K562 (cell line): ENCODE results near the gene ZNF480. TPM values are rescaled to one million over a fixed set of nuclear protein-coding genes. Genes with fewer than 3 reads are reported as not detected.

Experiments used
- ATAC-seq: fragments of 200-7000 bp; cut with Tn5 transposase; 3 replicates; pipeline ENCODE4 v1.9.1; 2020; ENCODE audit warnings: moderate library complexity
- BruUV-seq: library from RNA; stranded (reverse); fragments of 400-500 nt; replicated peaks from 2 replicates; lab custom pipeline; 2021; lab: Mats Ljungman, UMichigan
- CTCF ChIA-PET: fragments of 300-600 bp; formaldehyde crosslinking; extraction: SDS; loops from one replicate; lab custom pipeline; 2021; ENCODE audit warnings: low intra/inter-chr PET ratio; lab: Yijun Ruan, JAX
- POLR2A ChIA-PET: fragments of 300-600, 350-650 bp; sonication (Branson Sonifier 250); formaldehyde crosslinking; extraction: SDS; loops from one replicate; lab custom pipeline; 2021; ENCODE audit warnings: antibody characterized with exemption, inconsistent platforms; lab: Yijun Ruan, JAX
- DNase-seq, 4 experiments: peaks; one replicate each; pipeline versions ENCODE4 v3.0.0 to v3.0.0-alpha.2; 2011 to 2018; ENCODE audit warnings: low spot score in 3 of 4, mixed read lengths in 3 of 4; ENCODE audit errors: extremely low read depth in 1 of 4
- FAIRE-seq: peaks from 2 replicates; lab custom pipeline; 2011; peaks lifted over from hg19 to GRCh38; lab: Jason Lieb, UNC
- H2AFZ ChIP-seq: 2 replicates; pipeline ENCODE4 v1.6.0; 2011; ENCODE audit warnings: low read depth, low read length, control low read depth, inconsistent platforms
- H3K27ac ChIP-seq: fragments of 200-600 bp; 3 replicates; pipeline ENCODE4 v1.8.0; 2011; ENCODE audit warnings: low read depth, mild to moderate bottlenecking, control low read depth, inconsistent platforms, low read length, moderate library complexity, mixed read lengths; ENCODE audit errors: extremely low read depth
- H3K27me3 ChIP-seq, 2 experiments: fragments of 300-600 bp in 1 of 2; 2 replicates in 1 of 2; 3 replicates in 1 of 2; pipeline versions ENCODE4 v1.6.0 to v1.8.0; 2011; ENCODE audit warnings: inconsistent platforms in 2 of 2, low read length in 2 of 2, mild to moderate bottlenecking in 1 of 2, mixed read lengths in 1 of 2, moderate library complexity in 1 of 2; ENCODE audit not compliant: control insufficient read depth in 2 of 2, insufficient read depth in 2 of 2
- H3K36me3 ChIP-seq: fragments of 300-600 bp; 3 replicates; pipeline ENCODE4 v1.8.0; 2011; ENCODE audit warnings: mild to moderate bottlenecking, low read length, inconsistent platforms; ENCODE audit not compliant: control insufficient read depth, insufficient read depth
- H3K4me1 ChIP-seq, 2 experiments: fragments of 200-600 bp in 1 of 2; replicated peaks in 1 of 2; 2 replicates in 1 of 2; 3 replicates in 1 of 2; pipeline versions ENCODE4 v1.5.1 to v1.8.0; 2011; ENCODE audit warnings: inconsistent platforms in 2 of 2, low read length in 2 of 2, mild to moderate bottlenecking in 1 of 2, mixed read lengths in 1 of 2, moderate library complexity in 1 of 2; ENCODE audit not compliant: control insufficient read depth in 2 of 2, insufficient read depth in 2 of 2
- H3K4me2 ChIP-seq: 2 replicates; pipeline ENCODE4 v1.6.1; 2011; ENCODE audit warnings: low read length, control low read depth, inconsistent platforms, mixed read lengths; ENCODE audit not compliant: insufficient read depth
- H3K4me3 ChIP-seq: fragments of 200-600 bp; sonication (generic), shearing (Covaris generic); 2 replicates; pipeline ENCODE4 v1.5.1; 2016; ENCODE audit warnings: control low read depth, inconsistent platforms
- H3K79me2 ChIP-seq: fragments of 200-600 bp; 3 replicates; pipeline ENCODE4 v1.8.0; 2011; ENCODE audit warnings: low read length, inconsistent platforms; ENCODE audit not compliant: control insufficient read depth, insufficient read depth
- H3K9ac ChIP-seq, 2 experiments: 2 replicates each; pipeline versions ENCODE4 v1.6.0 to v1.6.1; 2011; ENCODE audit warnings: low read depth in 2 of 2, low read length in 2 of 2, control low read depth in 1 of 2, inconsistent platforms in 1 of 2, mild to moderate bottlenecking in 1 of 2, mixed read lengths in 1 of 2; ENCODE audit not compliant: insufficient read depth in 1 of 2
- H3K9me1 ChIP-seq: one replicate; pipeline ENCODE4 v1.6.0; 2011; ENCODE audit warnings: inconsistent platforms, mild to moderate bottlenecking, low read length, moderate library complexity; ENCODE audit not compliant: control insufficient read depth, insufficient read depth
- H3K9me3 ChIP-seq: replicated peaks from 2 replicates; pipeline ENCODE4 v1.5.1; 2011; ENCODE audit warnings: low read depth, low read length, inconsistent platforms; ENCODE audit not compliant: control insufficient read depth, insufficient read depth
- H4K20me1 ChIP-seq: replicated peaks from 2 replicates; pipeline ENCODE4 v1.6.1; 2011; ENCODE audit warnings: low read length, inconsistent platforms, mixed read lengths; ENCODE audit not compliant: control insufficient read depth, insufficient read depth
- CGGBP1 ChIP-seq: fragments of 250-450 bp; sonication (Bioruptor Pico); IDR thresholded peaks from 2 replicates; pipeline ENCODE4 v1.9.0; 2021; ENCODE audit warnings: mild to moderate bottlenecking
- CTCFL ChIP-seq: IDR thresholded peaks from 2 replicates; pipeline ENCODE4 v1.6.1; 2011; ENCODE audit warnings: borderline replicate concordance, low read depth, mild to moderate bottlenecking, moderate library complexity, low read length; ENCODE audit not compliant: insufficient read depth, poor library complexity, severe bottlenecking
- ETV1 ChIP-seq: fragments of 450-650 bp; conservative IDR thresholded peaks from 2 replicates; pipeline ENCODE4 v1.6.1; 2016; ENCODE audit warnings: missing genetic modification characterization, control low read depth, low read depth, missing compliant biosample characterization
- GATAD2A ChIP-seq: fragments of 450-650 bp; IDR thresholded peaks from 2 replicates; pipeline ENCODE4 v1.6.1; 2017
- HCFC1 ChIP-seq: IDR thresholded peaks from 2 replicates; pipeline ENCODE4 v1.6.1; 2012; ENCODE audit warnings: low read depth, low read length, improper control_type of control experiment
- HMG20A ChIP-seq: fragments of 450-650 bp; formaldehyde crosslinking; conservative IDR thresholded peaks from 2 replicates; pipeline ENCODE4 v1.4.0; 2020; ENCODE audit warnings: mild to moderate bottlenecking, mixed read lengths
- KLF1 ChIP-seq: fragments of 450-650 bp; IDR thresholded peaks from 2 replicates; pipeline ENCODE4 v1.6.1; 2016; ENCODE audit warnings: missing genetic modification characterization, missing compliant biosample characterization
- MLLT1 ChIP-seq, 2 experiments: fragments of 450-650 bp; IDR thresholded peaks; 2 replicates each; pipeline ENCODE4 v1.6.1; 2016
- NELFE ChIP-seq: IDR thresholded peaks from 2 replicates; pipeline ENCODE4 v1.6.1; 2011; ENCODE audit warnings: mild to moderate bottlenecking; ENCODE audit not compliant: insufficient read depth, insufficient read length
- PRMT5 ChIP-seq: sonication (generic); formaldehyde crosslinking; IDR thresholded peaks from 2 replicates; pipeline ENCODE4 v1.5.0; 2020; ENCODE audit warnings: missing genetic modification reagents
- RBM17 ChIP-seq: fragments of 200-400 bp; formaldehyde crosslinking; IDR thresholded peaks from 2 replicates; pipeline ENCODE4 v1.6.1; 2017; ENCODE audit warnings: low read depth, mild to moderate bottlenecking, low read length, borderline replicate concordance
- SLC30A9 ChIP-seq: fragments of 250-450 bp; sonication (Bioruptor Pico); IDR thresholded peaks from 2 replicates; pipeline ENCODE4 v1.8.0; 2022; ENCODE audit warnings: mild to moderate bottlenecking, moderate library complexity
- U2AF2 ChIP-seq: fragments of 200-400 bp; formaldehyde crosslinking; optimal IDR thresholded peaks from 2 replicates; pipeline ENCODE3; 2017; ENCODE audit warnings: low read depth, mild to moderate bottlenecking, low read length
- XRCC4 ChIP-seq: IDR thresholded peaks from one replicate; pipeline ENCODE4 v1.6.1; 2011; ENCODE audit not compliant: insufficient read depth, insufficient read length; ENCODE audit errors: extremely low read depth
- ZNF511 ChIP-seq: sonication (generic); formaldehyde crosslinking; IDR thresholded peaks from 2 replicates; pipeline ENCODE4 v1.8.0; 2022; ENCODE audit warnings: mild to moderate bottlenecking, missing genetic modification reagents
- ZNF707 ChIP-seq: fragments of 250-450 bp; sonication (Bioruptor Pico); conservative IDR thresholded peaks from 2 replicates; pipeline ENCODE4 v1.8.0; 2022; ENCODE audit warnings: inconsistent platforms, mild to moderate bottlenecking, moderate library complexity
- ZNF780A ChIP-seq: fragments of 250-450 bp; sonication (Bioruptor Pico); IDR thresholded peaks from 2 replicates; pipeline ENCODE4 v1.5.0; 2021; ENCODE audit warnings: mild to moderate bottlenecking
- ZSCAN29 ChIP-seq: fragments of 450-650 bp; IDR thresholded peaks from 2 replicates; pipeline ENCODE4 v1.6.1; 2017
- WGBS: fragments of 100-300 bp; shearing (Covaris generic); methylation state at CpG from one replicate; pipeline ENCODE4 v1.1.6; 2016; ENCODE audit warnings: low coverage, mixed read lengths; ENCODE audit not compliant: insufficient coverage; ENCODE audit errors: missing lambda C conversion rate; 5-methylcytosine and 5-hydroxymethylcytosine counted together
- in situ Hi-C: fragments of 300-500 bp; cut with MboI; formaldehyde crosslinking; loops from 4 replicates; pipeline ENCODE4 v1.15.0; 2018; ENCODE audit warnings: inconsistent platforms, mixed read lengths
- intact Hi-C: fragments of 100-400 bp; cut with micrococcal nuclease; formaldehyde crosslinking; loops from 2 replicates; pipeline ENCODE4 v1.14.2; 2022
- polyA plus RNA-seq, 8 experiments: library from polyadenylated mRNA; depleted of rRNA in 4 of 8; stranded (reverse) in 5 of 8; unstranded in 3 of 8; fragments of >200 nt; fragmentation: Nextera tagmentation in 2 of 8; fragmentation: Illumina TruSeq in 1 of 8; extraction: Ambion mirVana in 2 of 8; extraction: Trizol in 1 of 8; gene quantifications; 2 replicates each; pipeline versions ENCODE4 v1.2.1 to v1.2.3, GENCODE V29; 2011 to 2014; ENCODE audit warnings: inconsistent platforms in 1 of 8, missing spikeins in 1 of 8
- total RNA-seq, 7 experiments: library from RNA; depleted of rRNA in 6 of 7; stranded (reverse); fragments of >200 nt in 6 of 7; fragmentation: Illumina TruSeq in 2 of 7; extraction: Trizol in 2 of 7; gene quantifications; 2 replicates each; pipeline versions ENCODE4 v1.2.1 to v1.2.3, GENCODE V29; 2011 to 2021; ENCODE audit warnings: low replicate concordance in 1 of 7
- TF ChIP-seq, protein P1 (sequence below): fragments of 250-450 bp; sonication (Bioruptor Pico); IDR thresholded peaks from 2 replicates; pipeline ENCODE4 v1.6.1; 2021; ENCODE audit warnings: mild to moderate bottlenecking

ZNF480 gene
- total and polyA plus RNA-seq, 9 of the 15 experiments (the other 6 are each of a cell fraction or from before 2014, with no cell fraction given), result 10.4 to 31.1 (median 22.3) TPM

GRCh38 chr19:52274191-52274590 is 22.8 kb upstream of the ZNF480 start:
- intact Hi-C loops (no loop called here), in situ Hi-C loops (no loop called here)
- Histone ChIP-seq H3K9me3 (peaks cover 18% of the 10 kb centered on the region), H3K79me2 (peaks cover 85% of the 10 kb centered on the region), H2AFZ (no peak overlapping the region), H4K20me1 (no peaks in the 10 kb centered on the region), H3K27me3 (no peaks in the 10 kb centered on the region), H3K36me3 (peaks cover 32% of the 10 kb centered on the region; the same call in 2 of the 3 replicates), H3K27ac (no peak overlapping the region), H3K4me1 (peaks cover 0 to 4% of the 10 kb centered on the region in 2 experiments; a peak in 2 of 5 replicates), H3K9me1 (no peaks in the 10 kb centered on the region), H3K4me3 (no peak overlapping the region), H3K9ac (no peak overlapping the region), H3K4me2 (no peak overlapping the region)
- TF ChIP-seq ZSCAN29 (no peak), ZNF780A (no peak), ZNF511 (CRISPR knock-in tag) (no peak), KLF1 (tag) (no peak), SLC30A9 (no peak), ETV1 (no peak), CTCFL (no peak), ZNF707 (CRISPR knock-in tag) (no peak), U2AF2 (no peak), PRMT5 (CRISPR knock-in tag) (no peak), HCFC1 (no peak), RBM17 (no peak), HMG20A (no peak), GATAD2A (no peak), XRCC4 (no peak), CGGBP1 (CRISPR knock-in tag) (no peak), MLLT1 (IDR thresholded peaks at IDR 0.05) (no peak), NELFE (no peak)
- TF ChIP-seq, protein P1, sequence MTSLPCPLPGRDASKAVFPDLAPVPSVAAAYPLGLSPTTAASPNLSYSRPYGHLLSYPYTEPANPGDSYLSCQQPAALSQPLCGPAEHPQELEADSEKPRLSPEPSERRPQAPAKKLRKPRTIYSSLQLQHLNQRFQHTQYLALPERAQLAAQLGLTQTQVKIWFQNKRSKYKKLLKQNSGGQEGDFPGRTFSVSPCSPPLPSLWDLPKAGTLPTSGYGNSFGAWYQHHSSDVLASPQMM (CRISPR knock-in tag), result no peak
- WGBS, result 78% methylated on average over 5 of the region's 5 CpGs
- CTCF ChIA-PET, result no interaction called here
- BruUV-seq, result no TSS peak
- FAIRE-seq (no peak), ATAC-seq (no peak), DNase-seq (no peak)
- POLR2A ChIA-PET, result interaction anchor here (0.5 kb wide), 1 partner anchor 933 kb away, joined by 3 read pairs; no protein-coding TSS in a partner anchor
